Metanephros (tissue), 1 donor: ENCODE data around the gene MAP7D3. TPM values are rescaled to one million over a fixed set of nuclear protein-coding genes. Genes with fewer than 3 reads are reported as not detected.

Source experiments
- total RNA-seq: library from RNA; depleted of rRNA; stranded (reverse); fragments of >200 nt; gene quantifications from one replicate; pipeline ENCODE4 v1.2.3, GENCODE V29; 2014

Gene MAP7D3, protein sequence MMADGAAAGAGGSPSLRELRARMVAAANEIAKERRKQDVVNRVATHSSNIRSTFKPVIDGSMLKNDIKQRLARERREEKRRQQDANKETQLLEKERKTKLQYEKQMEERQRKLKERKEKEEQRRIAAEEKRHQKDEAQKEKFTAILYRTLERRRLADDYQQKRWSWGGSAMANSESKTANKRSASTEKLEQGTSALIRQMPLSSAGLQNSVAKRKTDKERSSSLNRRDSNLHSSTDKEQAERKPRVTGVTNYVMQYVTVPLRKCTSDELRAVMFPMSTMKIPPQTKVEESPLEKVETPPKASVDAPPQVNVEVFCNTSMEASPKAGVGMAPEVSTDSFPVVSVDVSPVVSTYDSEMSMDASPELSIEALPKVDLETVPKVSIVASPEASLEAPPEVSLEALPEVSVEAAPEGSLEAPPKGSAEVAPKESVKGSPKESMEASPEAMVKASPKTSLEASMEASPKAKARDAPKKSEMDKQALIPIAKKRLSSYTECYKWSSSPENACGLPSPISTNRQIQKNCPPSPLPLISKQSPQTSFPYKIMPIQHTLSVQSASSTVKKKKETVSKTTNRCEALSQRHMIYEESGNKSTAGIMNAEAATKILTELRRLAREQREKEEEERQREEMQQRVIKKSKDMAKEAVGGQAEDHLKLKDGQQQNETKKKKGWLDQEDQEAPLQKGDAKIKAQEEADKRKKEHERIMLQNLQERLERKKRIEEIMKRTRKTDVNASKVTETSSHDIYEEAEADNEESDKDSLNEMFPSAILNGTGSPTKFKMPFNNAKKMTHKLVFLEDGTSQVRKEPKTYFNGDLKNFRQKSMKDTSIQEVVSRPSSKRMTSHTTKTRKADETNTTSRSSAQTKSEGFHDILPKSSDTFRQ
- 6.2 TPM for total RNA-seq

DNA sequence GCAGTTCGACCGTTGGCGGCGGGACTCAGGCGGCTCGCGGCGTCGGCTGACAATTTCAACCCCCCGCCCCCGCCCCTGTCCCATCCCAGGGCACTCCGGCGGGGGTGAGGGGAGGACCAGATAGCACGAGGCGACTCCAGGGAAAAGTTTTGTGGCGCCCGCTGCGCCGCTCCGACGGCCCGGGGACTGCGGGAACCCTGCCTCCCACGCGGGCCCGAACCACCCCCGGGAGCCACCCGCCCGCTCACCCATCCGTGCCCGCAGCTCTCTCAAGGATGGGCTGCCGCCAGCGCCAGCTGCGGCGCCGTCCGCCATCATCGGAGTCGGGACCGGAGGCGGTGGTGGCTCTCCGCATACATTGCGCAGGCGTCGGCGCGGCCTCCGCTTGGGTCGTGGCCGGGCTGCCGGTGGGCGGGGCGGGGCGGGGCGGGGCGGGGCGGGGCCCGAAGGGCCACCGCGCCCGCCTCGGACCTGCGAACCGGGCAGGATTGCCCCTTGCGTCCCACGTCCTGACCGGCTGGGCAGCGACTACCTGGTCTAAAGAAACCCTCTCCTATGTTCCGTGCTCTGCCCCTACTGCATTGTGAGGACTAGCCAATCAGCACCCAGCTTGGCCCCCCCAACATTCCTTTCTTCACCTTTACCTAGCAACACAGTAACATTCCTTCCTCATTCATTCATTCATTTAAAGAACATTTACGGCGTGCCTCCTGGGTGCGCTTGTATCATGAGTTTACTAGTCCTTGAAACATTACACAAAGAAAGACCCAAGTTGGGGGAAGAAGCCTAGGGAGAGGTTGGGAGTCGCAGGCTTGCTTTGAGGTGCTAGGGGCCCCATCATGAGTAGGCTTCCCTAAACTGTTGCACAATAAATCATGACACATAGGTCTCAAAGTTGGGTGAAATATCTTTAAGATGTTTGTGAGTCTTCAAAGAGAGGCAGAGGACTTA, at the start of gene MAP7D3:
TSS of gene MAP7D3 (minus strand) at position 360 of the 951 bp plus-strand sequence. CDS start at position 318, 42 bp downstream.

DNA sequence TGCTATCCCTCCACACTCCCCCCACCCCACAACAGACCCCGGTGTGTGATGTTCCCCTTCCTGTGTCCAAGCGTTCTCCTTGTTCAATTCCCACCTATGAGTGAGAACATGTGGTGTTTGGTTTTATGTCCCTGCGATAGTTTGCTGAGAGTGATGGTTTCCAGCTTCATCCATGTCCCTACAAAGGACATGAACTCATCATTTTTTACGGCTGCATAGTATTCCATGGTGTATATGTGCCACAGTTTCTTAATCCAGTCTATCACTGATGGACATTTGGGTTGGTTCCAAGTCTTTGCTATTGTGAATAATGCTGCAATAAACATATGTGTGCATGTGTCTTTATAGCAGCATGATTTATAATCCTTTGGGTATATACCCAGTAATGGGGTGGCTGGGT, 49.5 kb upstream of the MAP7D3 start, which contains the start of gene ADGRG4:
TSS of gene ADGRG4 (plus strand) at position 243 of the 400 bp plus-strand sequence. CDS start 7,815 bp downstream, outside the sequence.

Other genes starting within 250 kb of the MAP7D3 start
- gene FHL1, start 103.9 kb downstream of the MAP7D3 start, total RNA-seq, result 384 TPM
- not detected for gene ADGRG4, start 49.6 kb upstream of the MAP7D3 start, total RNA-seq
- not detected for gene BRS3, start 236.5 kb upstream of the MAP7D3 start, total RNA-seq
- gene HTATSF1, start 246.2 kb upstream of the MAP7D3 start, total RNA-seq, result 60.0 TPM